BE2C (cell line): ENCODE data around the gene HHLA2.
"Not testable (repeated sequence)": the region's sequence is repeated elsewhere in the genome, so short reads cannot be mapped to it uniquely, and the experiment has no call there.

Source experiments
- DNase-seq: peaks from one replicate; pipeline ENCODE4 v3.0.0-alpha.2; 2020
- H3K27me3 ChIP-seq: fragments of 250-450 bp; sonication (Bioruptor Pico); 2 replicates; pipeline ENCODE4 v1.5.1; 2020; ENCODE audit warnings: mild to moderate bottlenecking
- H3K36me3 ChIP-seq: fragments of 250-450 bp; sonication (Bioruptor Pico); 2 replicates; pipeline ENCODE4 v1.5.1; 2020; ENCODE audit warnings: mild to moderate bottlenecking
- H3K4me1 ChIP-seq: fragments of 250-450 bp; sonication (Bioruptor Pico); 2 replicates; pipeline ENCODE4 v1.5.1; 2020
- H3K4me3 ChIP-seq: 2 replicates; pipeline ENCODE4 v1.5.1; 2011; ENCODE audit warnings: low read depth, low read length
- H3K9me3 ChIP-seq: fragments of 250-450 bp; sonication (Bioruptor Pico); 2 replicates; pipeline ENCODE4 v1.5.1; 2020
- CTCF ChIP-seq: IDR thresholded peaks from 2 replicates; pipeline ENCODE4 v1.5.1; 2012; ENCODE audit warnings: mild to moderate bottlenecking, low read depth, low read length

Gene HHLA2

GRCh38 chr3:108354562-108354961, 58.2 kb downstream of the HHLA2 start:
- H3K27me3 ChIP-seq: no peaks in the 10 kb centered on the region
- no peaks in the 10 kb centered on the region for H3K36me3 ChIP-seq
- TF ChIP-seq CTCF: no peak
- H3K9me3 ChIP-seq: no peaks in the 10 kb centered on the region
- DNase-seq: no peak
- H3K4me1 ChIP-seq: 0 out of 2 replicates have a peak, but pooled peaks cover 3% of the 10 kb centered on the region
- H3K4me3 ChIP-seq: no peak overlapping the region

GRCh38 chr3:108357042-108357441, 60.7 kb downstream of the HHLA2 start:
- DNase-seq: no peak
- Histone ChIP-seq H3K4me1 (0 out of 2 replicates have a peak, but pooled peaks cover 2% of the 10 kb centered on the region), H3K36me3 (no peaks in the 10 kb centered on the region), H3K4me3 (no peak overlapping the region), H3K27me3 (no peaks in the 10 kb centered on the region), H3K9me3 (no peaks in the 10 kb centered on the region)
- TF ChIP-seq CTCF: no peak

GRCh38 chr3:108359011-108359410, 62.7 kb downstream of the HHLA2 start:
- H3K27me3 ChIP-seq: no peaks in the 10 kb centered on the region
- TF ChIP-seq CTCF: no peak
- no peaks in the 10 kb centered on the region for H3K9me3 ChIP-seq
- no peak for DNase-seq
- H3K36me3 ChIP-seq: no peaks in the 10 kb centered on the region
- no peak overlapping the region for H3K4me3 ChIP-seq
- H3K4me1 ChIP-seq: no peaks in the 10 kb centered on the region

GRCh38 chr3:108376026-108376425, 79.7 kb downstream of the HHLA2 start:
- H3K9me3 ChIP-seq: no peaks in the 10 kb centered on the region
- H3K36me3 ChIP-seq: no peaks in the 10 kb centered on the region
- H3K4me3 ChIP-seq: no peak overlapping the region
- no peak for TF ChIP-seq CTCF
- DNase-seq: no peak
- H3K4me1 ChIP-seq: peaks cover 4% of the 10 kb centered on the region
- no peaks in the 10 kb centered on the region for H3K27me3 ChIP-seq

- Histone ChIP-seq H3K4me3 (no peak overlapping the region), H3K36me3 (no peaks in the 10 kb centered on the region), H3K9me3 (no peaks in the 10 kb centered on the region), H3K4me1 (peaks cover 17% of the 10 kb centered on the region), H3K27me3 (no peaks in the 10 kb centered on the region)
- TF ChIP-seq CTCF: no peak
- DNase-seq: no peak
These were observed 81.0 kb downstream of the HHLA2 start for GRCh38 chr3:108377384-108377783.

- no peaks in the 10 kb centered on the region for H3K27me3 ChIP-seq
- H3K36me3 ChIP-seq: no peaks in the 10 kb centered on the region
- H3K9me3 ChIP-seq: no peaks in the 10 kb centered on the region
- no peak for TF ChIP-seq CTCF
- no peak overlapping the region for H3K4me3 ChIP-seq
- H3K4me1 ChIP-seq: peaks cover 17% of the 10 kb centered on the region
- DNase-seq: no peak
These were observed 82.0 kb downstream of the HHLA2 start for GRCh38 chr3:108378153-108378951.

- H3K4me1 ChIP-seq: peaks cover 17% of the 10 kb centered on the region
- DNase-seq: not testable (repeated sequence)
These were observed 82.6 kb downstream of the HHLA2 start for GRCh38 chr3:108378952-108379342.

More at GRCh38 chr3:108378952-108379342, 82.6 kb downstream of the HHLA2 start:
- not testable (repeated sequence) for H3K27me3 ChIP-seq, H3K4me3 ChIP-seq, H3K36me3 ChIP-seq, H3K9me3 ChIP-seq
